Neuronal stem cell (in vitro differentiated cells): ENCODE data around the gene SLC2A10.
A peak's percentile ranks its signal among the peaks of the same experiment; 100 is the strongest.

Experiments used
- DNase-seq: peaks from one replicate; pipeline ENCODE4 v3.0.0-alpha.2; 2013; ENCODE audit warnings: low spot score
- H2AFZ ChIP-seq: one replicate; pipeline ENCODE4 v1.6.1; 2013; ENCODE audit warnings: mild to moderate bottlenecking, low read length, inconsistent platforms
- H2AK5ac ChIP-seq: 2 replicates; pipeline ENCODE4 v1.6.1; 2013; ENCODE audit warnings: low read depth, mild to moderate bottlenecking, inconsistent platforms, low read length, moderate library complexity, mixed read lengths
- H2BK120ac ChIP-seq: 2 replicates; pipeline ENCODE4 v1.6.1; 2013; ENCODE audit warnings: low read depth, mild to moderate bottlenecking, inconsistent platforms, low read length, moderate library complexity, mixed read lengths
- H2BK12ac ChIP-seq: one replicate; pipeline ENCODE4 v1.6.1; 2013; ENCODE audit warnings: low read length, inconsistent platforms
- H2BK15ac ChIP-seq: 2 replicates; pipeline ENCODE4 v1.6.1; 2013; ENCODE audit warnings: mild to moderate bottlenecking, low read length, inconsistent platforms, mixed read lengths
- H2BK5ac ChIP-seq: one replicate; pipeline ENCODE4 v1.6.1; 2013; ENCODE audit warnings: inconsistent platforms, mild to moderate bottlenecking, low read length, moderate library complexity
- H3K14ac ChIP-seq: one replicate; pipeline ENCODE4 v1.6.1; 2013; ENCODE audit warnings: low read length, inconsistent platforms
- H3K18ac ChIP-seq: 2 replicates; pipeline ENCODE4 v1.6.1; 2013; ENCODE audit warnings: low read length, inconsistent platforms
- H3K23ac ChIP-seq: 2 replicates; pipeline ENCODE4 v1.6.1; 2013; ENCODE audit warnings: low read depth, mild to moderate bottlenecking, mixed read lengths, low read length, inconsistent platforms; ENCODE audit not compliant: poor library complexity
- H3K27ac ChIP-seq: replicated peaks from 3 replicates; pipeline ENCODE4 v1.5.1; 2013; ENCODE audit warnings: low read length, inconsistent platforms
- H3K27me3 ChIP-seq, 3 experiments: 2 replicates each; pipeline ENCODE4 v1.6.1; 2013; ENCODE audit warnings: low read length in 3 of 3, mild to moderate bottlenecking in 2 of 3, inconsistent platforms in 1 of 3, low read depth in 1 of 3, mixed read lengths in 1 of 3, moderate library complexity in 1 of 3; ENCODE audit not compliant: control insufficient read depth in 3 of 3, insufficient read depth in 3 of 3
- H3K36me3 ChIP-seq, 2 donors: replicated peaks in 1 of 2; 2 replicates each; pipeline ENCODE4 v1.6.1; 2013; ENCODE audit warnings: low read length in 2 of 2; ENCODE audit not compliant: control insufficient read depth in 2 of 2, insufficient read depth in 2 of 2
- H3K4ac ChIP-seq: 2 replicates; pipeline ENCODE4 v1.6.1; 2013; ENCODE audit warnings: inconsistent platforms, mild to moderate bottlenecking, low read length, moderate library complexity
- H3K4me1 ChIP-seq, 2 donors: 1 replicate in 1 of 2; 2 replicates in 1 of 2; pipeline ENCODE4 v1.6.1; 2013; ENCODE audit warnings: low read length in 2 of 2, low read depth in 1 of 2; ENCODE audit not compliant: control insufficient read depth in 2 of 2, insufficient read depth in 1 of 2
- H3K4me2 ChIP-seq: one replicate; pipeline ENCODE4 v1.6.1; 2013; ENCODE audit warnings: mild to moderate bottlenecking, low read length, inconsistent platforms; ENCODE audit not compliant: insufficient read depth, poor library complexity, severe bottlenecking
- H3K4me3 ChIP-seq, 2 donors: 2 replicates each; pipeline ENCODE4 v1.5.1; 2013; ENCODE audit warnings: low read length in 2 of 2, mild to moderate bottlenecking in 2 of 2, inconsistent platforms in 1 of 2, moderate library complexity in 1 of 2
- H3K79me1 ChIP-seq: one replicate; pipeline ENCODE4 v1.6.1; 2013; ENCODE audit warnings: low read depth, mild to moderate bottlenecking, inconsistent platforms, low read length, moderate library complexity
- H3K9ac ChIP-seq: one replicate; pipeline ENCODE4 v1.6.1; 2013; ENCODE audit warnings: mild to moderate bottlenecking, low read depth, low read length, inconsistent platforms; ENCODE audit not compliant: poor library complexity
- H3K9me3 ChIP-seq, 2 donors: replicated peaks in 1 of 2; 2 replicates each; pipeline versions ENCODE3 to v1.6.1; 2013; ENCODE audit warnings: low read length in 2 of 2, mild to moderate bottlenecking in 2 of 2, inconsistent platforms in 1 of 2, low read depth in 1 of 2, mixed read lengths in 1 of 2, moderate library complexity in 1 of 2; ENCODE audit not compliant: control insufficient read depth in 2 of 2, insufficient read depth in 1 of 2
- H4K8ac ChIP-seq: one replicate; pipeline ENCODE4 v1.6.1; 2013; ENCODE audit warnings: low read depth, mild to moderate bottlenecking, inconsistent platforms, low read length, moderate library complexity
- H4K91ac ChIP-seq: one replicate; pipeline ENCODE4 v1.6.1; 2013; ENCODE audit warnings: low read length, low read depth, mild to moderate bottlenecking, inconsistent platforms; ENCODE audit not compliant: poor library complexity
- WGBS, 2 donors: extraction: QIAGEN DNeasy Blood & Tissue Kit; methylation state at CpG; one replicate each; pipeline ENCODE4 v1.1.7; 2013; ENCODE audit warnings: missing lambda C conversion rate in 2 of 2, mixed read lengths in 1 of 2; ENCODE audit not compliant: insufficient read length in 2 of 2, insufficient replicate concordance in 1 of 2; ENCODE audit errors: extremely low coverage in 2 of 2; 5-methylcytosine and 5-hydroxymethylcytosine counted together

The SLC2A10 gene

GRCh38 chr20:46703435-46703834, 6.0 kb upstream of the SLC2A10 start:
- no peak overlapping the region for H2BK120ac ChIP-seq
- WGBS, 2 donors: no CpG with 5 or more reads among the region's 3 CpGs
- DNase-seq: no peak
- no peak overlapping the region for H2BK12ac ChIP-seq
- no peak overlapping the region for H2BK15ac ChIP-seq
- H3K23ac ChIP-seq: no peak overlapping the region
- H3K4me3 ChIP-seq: no peak overlapping the region
- H3K4me2 ChIP-seq: no peak overlapping the region
- no peak overlapping the region for H2BK5ac ChIP-seq
- no peak overlapping the region for H4K91ac ChIP-seq
- H3K27ac ChIP-seq: no peak overlapping the region
- H3K79me1 ChIP-seq: no peaks in the 10 kb centered on the region
- no peak overlapping the region for H3K18ac ChIP-seq
- H3K36me3 ChIP-seq: no peaks in the 10 kb centered on the region
- no peak overlapping the region for H3K4ac ChIP-seq
- no peak overlapping the region for H3K9ac ChIP-seq
- H3K9me3 ChIP-seq: peaks cover 9 to 13% of the 10 kb centered on the region in 2 donors
- no peak overlapping the region for H2AK5ac ChIP-seq
- H3K27me3 ChIP-seq: no peaks in the 10 kb centered on the region
- H3K14ac ChIP-seq: no peak overlapping the region
- H2AFZ ChIP-seq: no peak overlapping the region
- H3K4me1 ChIP-seq: peaks cover 5 to 6% of the 10 kb centered on the region in 2 donors
- no peak overlapping the region for H4K8ac ChIP-seq

GRCh38 chr20:46704714-46705377, 4.6 kb upstream of the SLC2A10 start:
- no peak overlapping the region for H2BK5ac ChIP-seq
- peaks cover 6 to 11% of the 10 kb centered on the region in 2 donors for H3K4me1 ChIP-seq
- H3K9me3 ChIP-seq: peaks cover 9 to 13% of the 10 kb centered on the region in 2 donors
- H3K14ac ChIP-seq: no peak overlapping the region
- no peaks in the 10 kb centered on the region for H3K27me3 ChIP-seq
- no peak overlapping the region for H4K8ac ChIP-seq
- H4K91ac ChIP-seq: no peak overlapping the region
- no peak overlapping the region for H2BK120ac ChIP-seq
- H2AFZ ChIP-seq: peak overlapping the region; percentile 72
- no peak overlapping the region for H2BK12ac ChIP-seq
- no CpG with 5 or more reads among the region's 7 CpGs for WGBS, 2 donors
- H3K9ac ChIP-seq: no peak overlapping the region
- DNase-seq: no peak
- no peak overlapping the region for H3K4me3 ChIP-seq
- H3K18ac ChIP-seq: no peak overlapping the region
- no peak overlapping the region for H2AK5ac ChIP-seq
- no peak overlapping the region for H3K27ac ChIP-seq
- no peak overlapping the region for H3K23ac ChIP-seq
- no peaks in the 10 kb centered on the region for H3K36me3 ChIP-seq
- H2BK15ac ChIP-seq: no peak overlapping the region
- H3K4me2 ChIP-seq: no peak overlapping the region
- H3K79me1 ChIP-seq: no peaks in the 10 kb centered on the region
- no peak overlapping the region for H3K4ac ChIP-seq

GRCh38 chr20:46705378-46705729, 4.1 kb upstream of the SLC2A10 start:
- Histone ChIP-seq H3K36me3 (no peaks in the 10 kb centered on the region), H3K4me2 (no peak overlapping the region), H3K4me1 (peaks cover 6 to 14% of the 10 kb centered on the region in 2 donors), H3K23ac (no peak overlapping the region), H4K91ac (no peak overlapping the region), H2BK12ac (no peak overlapping the region), H3K27ac (no peak overlapping the region), H3K27me3 (no peaks in the 10 kb centered on the region), H3K79me1 (no peaks in the 10 kb centered on the region), H2AFZ (peak overlapping the region; percentile 25), H3K4ac (no peak overlapping the region), H2BK15ac (no peak overlapping the region), H2BK120ac (no peak overlapping the region), H3K9me3 (peaks cover 9 to 13% of the 10 kb centered on the region in 2 donors), H3K4me3 (no peak overlapping the region), H3K14ac (no peak overlapping the region), H4K8ac (no peak overlapping the region), H2AK5ac (no peak overlapping the region), H3K18ac (no peak overlapping the region), H3K9ac (no peak overlapping the region), H2BK5ac (no peak overlapping the region)
- DNase-seq: no peak
- WGBS, 2 donors: no CpG with 5 or more reads among the region's 4 CpGs

DNA sequence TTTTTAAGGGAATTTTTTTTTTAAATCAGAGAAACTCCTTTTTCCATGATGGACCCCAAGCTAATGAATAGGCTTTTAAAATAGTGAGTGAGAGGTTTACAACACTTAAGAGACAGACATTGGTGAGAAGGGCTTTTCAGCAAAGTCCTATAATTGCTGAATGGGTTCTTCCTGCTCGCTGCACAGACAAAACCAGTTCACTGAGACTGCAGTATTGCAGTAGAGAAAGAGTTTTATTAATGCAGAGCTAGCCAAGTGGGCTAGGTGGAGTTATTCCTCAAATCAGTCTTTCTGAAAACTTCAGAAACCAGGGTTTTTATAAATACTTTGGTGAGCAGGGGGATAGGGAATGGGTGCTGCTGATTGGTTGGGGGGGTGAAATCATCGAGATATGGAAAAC, 3.2 kb upstream of the SLC2A10 start:
- no peaks in the 10 kb centered on the region for H3K36me3 ChIP-seq
- H3K27me3 ChIP-seq: no peaks in the 10 kb centered on the region

More for the DNA sequence above, 3.2 kb upstream of the SLC2A10 start:
- DNase-seq: no peak
- Histone ChIP-seq H3K4me1 (peaks cover 6 to 14% of the 10 kb centered on the region in 2 donors), H3K4me2 (no peak overlapping the region), H4K91ac (no peak overlapping the region), H2BK120ac (no peak overlapping the region), H3K4ac (no peak overlapping the region), H3K23ac (no peak overlapping the region), H2AK5ac (no peak overlapping the region), H3K14ac (no peak overlapping the region), H3K4me3 (no peak overlapping the region), H3K18ac (no peak overlapping the region), H2BK15ac (no peak overlapping the region), H3K9me3 (peaks cover 9 to 13% of the 10 kb centered on the region in 2 donors), H3K9ac (no peak overlapping the region), H2BK12ac (no peak overlapping the region), H3K79me1 (no peaks in the 10 kb centered on the region), H2BK5ac (no peak overlapping the region), H3K27ac (no peak overlapping the region), H2AFZ (no peak overlapping the region), H4K8ac (no peak overlapping the region)
- no CpG with 5 or more reads among the region's 2 CpGs for WGBS, 2 donors
